GM12874 (cell line): ENCODE results near the gene CEACAM16.

Experiments
- TF ChIP-seq, protein P1 (sequence below): IDR thresholded peaks from 2 replicates; pipeline ENCODE4 v1.5.1; 2011; ENCODE audit warnings: low read depth, mild to moderate bottlenecking, control low read depth, low read length, moderate library complexity; ENCODE audit not compliant: insufficient read depth

Gene CEACAM16

GRCh38 chr19:44701228-44701627 is 2.3 kb downstream of the CEACAM16 start:
- TF ChIP-seq, protein P1, sequence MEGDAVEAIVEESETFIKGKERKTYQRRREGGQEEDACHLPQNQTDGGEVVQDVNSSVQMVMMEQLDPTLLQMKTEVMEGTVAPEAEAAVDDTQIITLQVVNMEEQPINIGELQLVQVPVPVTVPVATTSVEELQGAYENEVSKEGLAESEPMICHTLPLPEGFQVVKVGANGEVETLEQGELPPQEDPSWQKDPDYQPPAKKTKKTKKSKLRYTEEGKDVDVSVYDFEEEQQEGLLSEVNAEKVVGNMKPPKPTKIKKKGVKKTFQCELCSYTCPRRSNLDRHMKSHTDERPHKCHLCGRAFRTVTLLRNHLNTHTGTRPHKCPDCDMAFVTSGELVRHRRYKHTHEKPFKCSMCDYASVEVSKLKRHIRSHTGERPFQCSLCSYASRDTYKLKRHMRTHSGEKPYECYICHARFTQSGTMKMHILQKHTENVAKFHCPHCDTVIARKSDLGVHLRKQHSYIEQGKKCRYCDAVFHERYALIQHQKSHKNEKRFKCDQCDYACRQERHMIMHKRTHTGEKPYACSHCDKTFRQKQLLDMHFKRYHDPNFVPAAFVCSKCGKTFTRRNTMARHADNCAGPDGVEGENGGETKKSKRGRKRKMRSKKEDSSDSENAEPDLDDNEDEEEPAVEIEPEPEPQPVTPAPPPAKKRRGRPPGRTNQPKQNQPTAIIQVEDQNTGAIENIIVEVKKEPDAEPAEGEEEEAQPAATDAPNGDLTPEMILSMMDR: no peak

GRCh38 chr19:44702551-44703176 is 3.7 kb downstream of the CEACAM16 start:
- TF ChIP-seq, protein P1: no peak

- TF ChIP-seq, protein P1: no peak
These were observed 4.6 kb downstream of the CEACAM16 start for GRCh38 chr19:44703336-44704078.

GRCh38 chr19:44704982-44705381 is 6.0 kb downstream of the CEACAM16 start:
- TF ChIP-seq, protein P1: no peak

GRCh38 chr19:44705502-44706010 is 6.6 kb downstream of the CEACAM16 start:
- TF ChIP-seq, protein P1: no peak

DNA sequence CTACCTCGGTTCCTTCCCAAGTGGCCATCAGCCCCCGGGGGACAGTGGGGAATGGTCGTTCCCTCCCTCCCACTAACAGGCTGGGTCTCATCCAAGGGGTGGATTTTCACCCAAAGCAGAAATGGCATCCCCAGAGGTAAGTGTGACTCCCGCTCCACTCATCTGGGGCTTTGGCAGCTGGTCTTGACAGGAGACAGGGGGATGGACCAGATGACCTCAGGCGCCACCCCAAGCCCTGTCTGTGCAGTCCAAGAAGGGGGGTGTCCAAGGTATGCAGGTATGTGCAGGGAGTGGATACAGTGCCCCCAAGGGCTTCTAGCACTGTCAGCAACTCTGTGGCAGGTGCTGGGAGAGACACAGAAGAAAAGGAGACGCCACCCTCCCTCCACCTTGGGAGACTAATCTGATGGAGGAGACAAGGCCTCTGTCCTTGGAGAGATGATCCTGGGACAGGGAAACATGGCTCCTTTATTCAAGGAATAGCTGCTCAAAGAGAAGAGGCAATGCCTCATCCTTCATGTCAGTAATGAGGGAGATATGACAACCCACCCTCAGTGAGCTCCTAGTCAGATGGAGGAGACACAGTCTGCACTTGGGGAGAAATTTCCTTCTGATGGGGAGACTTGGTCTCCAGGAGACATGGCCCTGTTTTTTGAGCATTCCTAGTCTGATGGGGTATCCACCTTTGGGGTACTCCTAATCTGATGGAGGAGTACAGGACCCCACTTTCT is 7.7 kb downstream of the CEACAM16 start:
- TF ChIP-seq, protein P1: no peak

GRCh38 chr19:44707794-44708193 is 8.8 kb downstream of the CEACAM16 start:
- TF ChIP-seq, protein P1: no peak
